ENCODE results near the gene AVEN. TPM values are rescaled to one million over a fixed set of nuclear protein-coding genes. Genes with fewer than 3 reads are reported as not detected.

AVEN gene
- total RNA-seq, 3 donors from 2014 or later (not counting 1 experiment from before 2014, with no cell fraction given), result 9.8 to 11.8 (median 9.9) TPM

DNA sequence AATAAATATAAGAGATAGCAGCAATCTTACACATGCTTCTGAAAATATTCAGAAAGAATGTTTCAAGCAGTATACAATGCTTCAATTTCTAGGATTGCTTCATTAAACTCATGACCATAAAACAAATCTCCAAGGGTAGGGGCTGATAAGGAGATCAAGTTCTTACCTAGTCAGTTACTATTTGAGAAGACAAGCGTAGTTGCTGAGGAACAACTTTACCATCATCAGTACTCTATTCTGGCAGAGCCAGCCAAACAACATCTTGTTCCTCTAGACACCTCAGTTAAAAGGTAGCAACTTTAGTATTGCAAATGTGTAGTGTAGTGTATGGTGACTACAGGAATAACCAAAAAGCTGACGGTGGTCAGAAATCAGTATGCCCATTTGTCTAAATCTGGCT, 156.1 kb downstream of the AVEN start:
- 90% methylated on average over 2 of the region's 2 CpGs for WGBS (ENCODE audit: insufficient coverage)
- no peak for ATAC-seq
- H3K36me3 Mint-ChIP-seq, result peaks cover 7% of the 10 kb centered on the region
- H3K4me1 Mint-ChIP-seq, result peaks cover 5 to 7% of the 10 kb centered on the region in 2 donors
- peaks cover 3% of the 10 kb centered on the region for H3K9me3 ChIP-seq (ENCODE audit: control insufficient read depth, insufficient read depth, low read length)
- H3K27ac ChIP-seq (ENCODE audit: low read length), result no peak overlapping the region
- H3K27ac Mint-ChIP-seq, result no peak overlapping the region
- DNase-seq, result no peak
- no peaks in the 10 kb centered on the region for H3K9me3 Mint-ChIP-seq
- H3K27me3 Mint-ChIP-seq (ENCODE audit: low read depth in 2 of 2), result no peaks in the 10 kb centered on the region
- H3K27me3 ChIP-seq (ENCODE audit: control insufficient read depth, insufficient read depth, low read length), result no peaks in the 10 kb centered on the region
- no peak overlapping the region for H3K4me3 ChIP-seq (ENCODE audit: low read length)
- no peaks in the 10 kb centered on the region for H3K36me3 ChIP-seq (ENCODE audit: control insufficient read depth, insufficient read depth, low read length)
- H3K4me1 ChIP-seq (ENCODE audit: control insufficient read depth, insufficient read depth, low read length), result no peaks in the 10 kb centered on the region
- no peak overlapping the region for H3K4me3 Mint-ChIP-seq
- intact Hi-C loops (cut with micrococcal nuclease), result no loop called here
- TF ChIP-seq, protein P1, sequence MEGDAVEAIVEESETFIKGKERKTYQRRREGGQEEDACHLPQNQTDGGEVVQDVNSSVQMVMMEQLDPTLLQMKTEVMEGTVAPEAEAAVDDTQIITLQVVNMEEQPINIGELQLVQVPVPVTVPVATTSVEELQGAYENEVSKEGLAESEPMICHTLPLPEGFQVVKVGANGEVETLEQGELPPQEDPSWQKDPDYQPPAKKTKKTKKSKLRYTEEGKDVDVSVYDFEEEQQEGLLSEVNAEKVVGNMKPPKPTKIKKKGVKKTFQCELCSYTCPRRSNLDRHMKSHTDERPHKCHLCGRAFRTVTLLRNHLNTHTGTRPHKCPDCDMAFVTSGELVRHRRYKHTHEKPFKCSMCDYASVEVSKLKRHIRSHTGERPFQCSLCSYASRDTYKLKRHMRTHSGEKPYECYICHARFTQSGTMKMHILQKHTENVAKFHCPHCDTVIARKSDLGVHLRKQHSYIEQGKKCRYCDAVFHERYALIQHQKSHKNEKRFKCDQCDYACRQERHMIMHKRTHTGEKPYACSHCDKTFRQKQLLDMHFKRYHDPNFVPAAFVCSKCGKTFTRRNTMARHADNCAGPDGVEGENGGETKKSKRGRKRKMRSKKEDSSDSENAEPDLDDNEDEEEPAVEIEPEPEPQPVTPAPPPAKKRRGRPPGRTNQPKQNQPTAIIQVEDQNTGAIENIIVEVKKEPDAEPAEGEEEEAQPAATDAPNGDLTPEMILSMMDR (IDR thresholded peaks at IDR 0.05), result no peak

DNA sequence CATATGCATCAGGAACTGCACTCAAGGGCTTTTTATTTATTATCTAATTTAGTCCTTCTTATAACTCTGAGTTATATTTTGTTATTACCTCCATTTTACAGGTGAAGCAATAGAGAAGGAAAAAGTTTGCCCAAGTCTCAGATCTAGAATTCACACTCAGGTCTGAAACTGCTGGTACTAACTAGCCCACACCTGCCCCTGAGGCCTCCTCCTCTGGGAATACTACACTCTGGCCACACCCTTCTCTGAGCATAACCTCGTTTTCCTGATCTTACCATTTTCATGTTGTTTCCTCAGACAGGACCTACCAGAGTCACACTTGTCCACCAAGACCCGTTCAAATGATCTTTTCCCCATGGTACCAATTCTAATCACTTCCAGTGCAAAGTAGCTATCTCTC, 164.8 kb downstream of the AVEN start:
- H3K9me3 ChIP-seq (ENCODE audit: control insufficient read depth, insufficient read depth, low read length), result no peaks in the 10 kb centered on the region
- WGBS (ENCODE audit: insufficient coverage), result 82% methylated on average over 2 of the region's 2 CpGs

DNA sequence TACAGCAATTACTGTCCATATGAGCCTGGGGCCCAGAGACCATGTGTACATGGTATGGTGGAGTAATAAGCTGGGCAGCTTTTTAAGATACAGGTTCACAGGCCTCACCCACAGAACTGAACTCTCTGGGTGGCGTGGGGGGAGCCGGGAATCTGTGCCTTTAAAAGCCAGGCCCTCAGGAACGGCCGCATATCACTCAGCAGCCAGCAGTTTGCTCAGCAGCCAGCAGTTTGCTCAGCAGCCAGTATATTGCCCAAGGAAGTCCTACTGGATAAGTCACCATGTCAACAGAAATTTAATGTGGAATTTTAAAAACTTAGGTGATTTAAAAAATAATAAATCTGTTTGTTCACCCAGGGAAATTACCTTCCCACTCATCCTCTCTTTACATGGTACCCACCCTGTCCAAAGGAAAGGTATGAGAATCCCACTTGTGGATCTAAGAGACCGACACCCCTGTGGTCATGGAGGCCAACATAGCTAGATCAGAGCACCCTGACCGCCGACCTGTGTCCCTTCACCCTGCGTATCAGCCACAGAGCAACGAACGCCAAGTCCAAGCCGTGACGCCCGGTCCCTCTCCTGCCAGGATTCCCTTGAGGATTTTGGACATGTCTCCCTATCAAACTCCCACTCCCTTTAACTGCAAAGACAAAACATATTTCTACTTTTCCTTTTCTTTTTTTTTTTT, 166.4 kb downstream of the AVEN start:
- no peaks in the 10 kb centered on the region for H3K9me3 ChIP-seq (ENCODE audit: control insufficient read depth, insufficient read depth, low read length)
- intact Hi-C loops (cut with micrococcal nuclease), result no loop called here
- no peak overlapping the region for H3K27ac ChIP-seq (ENCODE audit: low read length)
- no peaks in the 10 kb centered on the region for H3K27me3 ChIP-seq (ENCODE audit: control insufficient read depth, insufficient read depth, low read length)
- no peaks in the 10 kb centered on the region for H3K36me3 ChIP-seq (ENCODE audit: control insufficient read depth, insufficient read depth, low read length)
- WGBS (ENCODE audit: insufficient coverage), result 97% methylated on average over 13 of the region's 13 CpGs
- Mint-ChIP-seq H3K4me3 (no peak overlapping the region), H3K27me3 (ENCODE audit: low read depth in 2 of 2) (no peaks in the 10 kb centered on the region), H3K4me1 (peaks cover 0 to 4% of the 10 kb centered on the region in 2 donors), H3K36me3 (no peaks in the 10 kb centered on the region), H3K9me3 (no peaks in the 10 kb centered on the region), H3K27ac (no peak overlapping the region)
- DNase-seq (no peak), ATAC-seq (no peak)
- H3K4me1 ChIP-seq (ENCODE audit: control insufficient read depth, insufficient read depth, low read length), result no peaks in the 10 kb centered on the region
- TF ChIP-seq, protein P1 (IDR thresholded peaks at IDR 0.05), result no peak
- no peak overlapping the region for H3K4me3 ChIP-seq (ENCODE audit: low read length)

More for the DNA sequence above, 164.8 kb downstream of the AVEN start:
- H3K4me3 ChIP-seq (ENCODE audit: low read length), result no peak overlapping the region
- Mint-ChIP-seq H3K27me3 (ENCODE audit: low read depth in 2 of 2) (no peaks in the 10 kb centered on the region), H3K9me3 (no peaks in the 10 kb centered on the region), H3K4me1 (peaks cover 0 to 4% of the 10 kb centered on the region in 2 donors), H3K36me3 (no peaks in the 10 kb centered on the region), H3K27ac (no peak overlapping the region), H3K4me3 (no peak overlapping the region)
- no peak for ATAC-seq
- H3K4me1 ChIP-seq (ENCODE audit: control insufficient read depth, insufficient read depth, low read length), result no peaks in the 10 kb centered on the region
- no peak overlapping the region for H3K27ac ChIP-seq (ENCODE audit: low read length)
- TF ChIP-seq, protein P1 (IDR thresholded peaks at IDR 0.05), result no peak
- no peak for DNase-seq
- intact Hi-C loops (cut with micrococcal nuclease), result no loop called here
- no peaks in the 10 kb centered on the region for H3K27me3 ChIP-seq (ENCODE audit: control insufficient read depth, insufficient read depth, low read length)
- no peaks in the 10 kb centered on the region for H3K36me3 ChIP-seq (ENCODE audit: control insufficient read depth, insufficient read depth, low read length)

DNA sequence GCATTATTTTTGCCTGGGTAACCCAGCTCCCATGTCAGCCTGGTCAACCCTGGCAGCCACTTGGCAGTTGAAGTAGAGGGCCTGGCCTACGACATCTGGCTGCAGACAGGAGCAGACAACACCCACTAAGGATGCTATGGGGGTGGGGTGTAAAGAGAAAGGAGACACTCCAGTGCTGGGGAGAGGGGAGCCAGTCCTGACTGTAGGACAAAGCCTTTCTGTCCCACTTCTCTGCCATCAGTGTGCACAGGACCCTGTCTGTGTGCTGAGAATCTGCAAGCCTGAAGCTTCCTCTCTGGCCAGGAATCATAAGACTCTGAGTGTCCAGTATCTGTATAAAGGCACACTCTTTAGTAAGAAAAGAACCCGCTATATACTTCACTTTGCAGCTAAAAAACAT, 167.0 kb downstream of the AVEN start:
- H3K27ac ChIP-seq (ENCODE audit: low read length), result no peak overlapping the region
- Mint-ChIP-seq H3K4me3 (no peak overlapping the region), H3K36me3 (peaks cover under 1% of the 10 kb centered on the region), H3K9me3 (no peaks in the 10 kb centered on the region), H3K27ac (no peak overlapping the region), H3K4me1 (peaks cover 0 to 4% of the 10 kb centered on the region in 2 donors), H3K27me3 (ENCODE audit: low read depth in 2 of 2) (no peaks in the 10 kb centered on the region)
- intact Hi-C loops (cut with micrococcal nuclease), result no loop called here
- WGBS (ENCODE audit: insufficient coverage), result 76% methylated on average over 2 of the region's 2 CpGs
- ATAC-seq (no peak), DNase-seq (no peak)
- H3K4me3 ChIP-seq (ENCODE audit: low read length), result no peak overlapping the region
- no peaks in the 10 kb centered on the region for H3K27me3 ChIP-seq (ENCODE audit: control insufficient read depth, insufficient read depth, low read length)
- TF ChIP-seq, protein P1 (IDR thresholded peaks at IDR 0.05), result no peak
- H3K4me1 ChIP-seq (ENCODE audit: control insufficient read depth, insufficient read depth, low read length), result no peaks in the 10 kb centered on the region
- no peaks in the 10 kb centered on the region for H3K36me3 ChIP-seq (ENCODE audit: control insufficient read depth, insufficient read depth, low read length)
- H3K9me3 ChIP-seq (ENCODE audit: control insufficient read depth, insufficient read depth, low read length), result no peaks in the 10 kb centered on the region

Measured in natural killer cell (primary cell).